K562 (cell line): ENCODE results near the gene COL7A1. TPM values are rescaled to one million over a fixed set of nuclear protein-coding genes. Genes with fewer than 3 reads are reported as not detected.
A peak's percentile ranks its signal among the peaks of the same experiment; 100 is the strongest.

Experiments used
- CBX1 ChIP-seq: sonication (generic); IDR thresholded peaks from 2 replicates; pipeline ENCODE4 v1.6.1; 2016; ENCODE audit warnings: antibody characterized with exemption, low read depth, mild to moderate bottlenecking
- CREBBP ChIP-seq: IDR thresholded peaks from one replicate; pipeline ENCODE4 v1.6.1; 2012; ENCODE audit warnings: low read depth, mild to moderate bottlenecking, control low read depth, inconsistent platforms, low read length
- CXXC5 ChIP-seq: fragments of 250-450 bp; sonication (Bioruptor Pico); IDR thresholded peaks from 2 replicates; pipeline ENCODE4 v1.8.0; 2022; ENCODE audit warnings: inconsistent platforms, mild to moderate bottlenecking, moderate library complexity
- ESRRB ChIP-seq: fragments of 250-450 bp; sonication (Bioruptor Pico); IDR thresholded peaks from 2 replicates; pipeline ENCODE4 v1.5.0; 2020; ENCODE audit warnings: mild to moderate bottlenecking, moderate library complexity, borderline replicate concordance
- KLF16 ChIP-seq: IDR thresholded peaks from 2 replicates; pipeline ENCODE4 v1.6.1; 2016; ENCODE audit warnings: antibody characterized with exemption
- NELFE ChIP-seq: IDR thresholded peaks from 2 replicates; pipeline ENCODE4 v1.6.1; 2011; ENCODE audit warnings: mild to moderate bottlenecking; ENCODE audit not compliant: insufficient read depth, insufficient read length
- NFATC3 ChIP-seq: fragments of 450-650 bp; IDR thresholded peaks from 2 replicates; pipeline ENCODE4 v1.6.1; 2017; ENCODE audit warnings: mild to moderate bottlenecking
- POLR3A ChIP-seq: IDR thresholded peaks from 2 replicates; pipeline ENCODE4 v1.6.1; 2011; ENCODE audit warnings: borderline replicate concordance, mild to moderate bottlenecking, moderate library complexity; ENCODE audit not compliant: insufficient read length, insufficient read depth; ENCODE audit errors: extremely low read depth
- RUNX1 ChIP-seq: sonication (generic); IDR thresholded peaks from 2 replicates; pipeline ENCODE4 v1.6.1; 2016; ENCODE audit warnings: antibody characterized with exemption, low read depth
- TRIM28 ChIP-seq: fragments of 450-650 bp; IDR thresholded peaks from 2 replicates; pipeline ENCODE4 v1.6.1; 2017
- ZC3H4 ChIP-seq: sonication (generic); formaldehyde crosslinking; IDR thresholded peaks from 2 replicates; pipeline ENCODE4 v1.9.0; 2021; ENCODE audit warnings: missing genetic modification reagents, borderline replicate concordance
- ZNF253 ChIP-seq: fragments of 250-450 bp; sonication (Bioruptor Pico); conservative IDR thresholded peaks from 2 replicates; pipeline ENCODE4 v1.6.1; 2021; ENCODE audit warnings: mild to moderate bottlenecking
- ZNF316 ChIP-seq: fragments of 450-650 bp; IDR thresholded peaks from 2 replicates; pipeline ENCODE4 v1.6.1; 2016
- ZNF408 ChIP-seq: fragments of 250-450 bp; sonication (Bioruptor Pico); IDR thresholded peaks from 2 replicates; pipeline ENCODE4 v1.4.0; 2020; ENCODE audit warnings: low read depth, mild to moderate bottlenecking, moderate library complexity
- ZNF507 ChIP-seq: conservative IDR thresholded peaks from 2 replicates; pipeline ENCODE4 v1.6.1; 2017; ENCODE audit warnings: missing genetic modification characterization, missing compliant biosample characterization
- ZNF551 ChIP-seq: fragments of 250-450 bp; sonication (Bioruptor Pico); IDR thresholded peaks from 2 replicates; pipeline ENCODE4 v1.5.0; 2021; ENCODE audit warnings: mild to moderate bottlenecking, moderate library complexity
- ZNF583 ChIP-seq: fragments of 250-450 bp; sonication (Bioruptor Pico); IDR thresholded peaks from 2 replicates; pipeline ENCODE4 v1.4.0; 2020
- ZNF586 ChIP-seq: fragments of 450-650 bp; formaldehyde crosslinking; conservative IDR thresholded peaks from 2 replicates; pipeline ENCODE4 v1.4.0; 2020; ENCODE audit warnings: mild to moderate bottlenecking, moderate library complexity
- ZZZ3 ChIP-seq: fragments of 450-650 bp; IDR thresholded peaks from 2 replicates; pipeline ENCODE4 v1.6.1; 2016; ENCODE audit warnings: antibody characterized with exemption, mild to moderate bottlenecking, moderate library complexity
- polyA plus RNA-seq, 8 experiments: library from polyadenylated mRNA; depleted of rRNA in 4 of 8; stranded (reverse) in 5 of 8; unstranded in 3 of 8; fragments of >200 nt; fragmentation: Nextera tagmentation in 2 of 8; fragmentation: Illumina TruSeq in 1 of 8; extraction: Ambion mirVana in 2 of 8; extraction: Trizol in 1 of 8; gene quantifications; 2 replicates each; pipeline versions ENCODE4 v1.2.1 to v1.2.3, GENCODE V29; 2011 to 2014; ENCODE audit warnings: inconsistent platforms in 1 of 8, missing spikeins in 1 of 8
- total RNA-seq, 7 experiments: library from RNA; depleted of rRNA in 6 of 7; stranded (reverse); fragments of >200 nt in 6 of 7; fragmentation: Illumina TruSeq in 2 of 7; extraction: Trizol in 2 of 7; gene quantifications; 2 replicates each; pipeline versions ENCODE4 v1.2.1 to v1.2.3, GENCODE V29; 2011 to 2021; ENCODE audit warnings: low replicate concordance in 1 of 7
- TF ChIP-seq, protein P1 (sequence below): fragments of 200-400 bp; formaldehyde crosslinking; IDR thresholded peaks from 2 replicates; pipeline ENCODE4 v1.6.1; 2017; ENCODE audit warnings: mild to moderate bottlenecking, low read depth, low read length, moderate library complexity
- TF ChIP-seq, protein P2 (sequence below): sonication (generic); formaldehyde crosslinking; IDR thresholded peaks from 2 replicates; pipeline ENCODE4 v1.8.1; 2022; ENCODE audit warnings: missing genetic modification reagents
- TF ChIP-seq, protein P3 (sequence below): fragments of 450-650 bp; IDR thresholded peaks from 2 replicates; pipeline ENCODE4 v1.6.1; 2016; ENCODE audit warnings: low read depth, mild to moderate bottlenecking, moderate library complexity
- TF ChIP-seq, protein P4 (sequence below): conservative IDR thresholded peaks from 2 replicates; pipeline ENCODE4 v1.6.1; 2011; ENCODE audit warnings: low read depth, mild to moderate bottlenecking, low read length; ENCODE audit not compliant: control insufficient read depth
- TF ChIP-seq, protein P5 (sequence below): fragments of 450-650 bp; formaldehyde crosslinking; conservative IDR thresholded peaks from 2 replicates; pipeline ENCODE4 v1.4.0; 2022; ENCODE audit warnings: mild to moderate bottlenecking, missing genetic modification characterization

Gene COL7A1
- total and polyA plus RNA-seq, 9 of the 15 experiments (the other 6 are each of a cell fraction or from before 2014, with no cell fraction given) = 0.09 to 0.66 (median 0.35) TPM; not detected in 3

DNA sequence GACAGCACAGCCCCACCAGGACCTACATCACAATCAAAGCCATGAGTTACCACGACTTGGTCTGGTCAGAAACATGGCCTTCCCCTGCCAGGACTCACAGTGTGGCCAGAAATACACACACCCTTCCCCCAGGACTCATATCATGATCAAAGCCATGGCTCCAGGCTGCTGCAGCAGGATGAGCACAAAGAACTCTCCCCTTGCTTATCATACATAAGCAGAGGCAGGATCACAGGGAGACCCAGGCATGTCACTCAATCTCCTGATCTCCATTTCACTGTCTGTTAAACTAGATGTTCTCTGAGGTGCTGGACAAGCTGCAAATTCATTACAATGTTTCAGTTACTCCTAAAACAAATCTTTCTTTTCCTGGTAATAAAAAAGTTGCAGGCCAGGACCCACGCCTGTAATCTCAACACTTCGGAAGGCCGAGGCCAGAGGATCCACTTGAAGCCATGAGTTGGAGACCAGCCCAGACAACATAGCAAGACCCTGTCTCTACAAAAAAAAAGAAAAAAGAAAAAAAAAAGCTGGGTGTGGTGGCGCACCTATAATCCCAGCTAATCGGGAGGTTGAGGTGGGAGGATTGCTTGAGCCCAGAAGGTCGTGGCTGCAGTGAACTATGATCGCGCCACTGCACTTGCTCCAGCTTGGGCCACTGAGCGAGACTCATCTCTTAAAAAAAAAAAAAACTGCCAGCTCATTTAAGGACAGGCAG is 39.7 kb downstream of the COL7A1 start (continued):
- TF ChIP-seq, protein P1, sequence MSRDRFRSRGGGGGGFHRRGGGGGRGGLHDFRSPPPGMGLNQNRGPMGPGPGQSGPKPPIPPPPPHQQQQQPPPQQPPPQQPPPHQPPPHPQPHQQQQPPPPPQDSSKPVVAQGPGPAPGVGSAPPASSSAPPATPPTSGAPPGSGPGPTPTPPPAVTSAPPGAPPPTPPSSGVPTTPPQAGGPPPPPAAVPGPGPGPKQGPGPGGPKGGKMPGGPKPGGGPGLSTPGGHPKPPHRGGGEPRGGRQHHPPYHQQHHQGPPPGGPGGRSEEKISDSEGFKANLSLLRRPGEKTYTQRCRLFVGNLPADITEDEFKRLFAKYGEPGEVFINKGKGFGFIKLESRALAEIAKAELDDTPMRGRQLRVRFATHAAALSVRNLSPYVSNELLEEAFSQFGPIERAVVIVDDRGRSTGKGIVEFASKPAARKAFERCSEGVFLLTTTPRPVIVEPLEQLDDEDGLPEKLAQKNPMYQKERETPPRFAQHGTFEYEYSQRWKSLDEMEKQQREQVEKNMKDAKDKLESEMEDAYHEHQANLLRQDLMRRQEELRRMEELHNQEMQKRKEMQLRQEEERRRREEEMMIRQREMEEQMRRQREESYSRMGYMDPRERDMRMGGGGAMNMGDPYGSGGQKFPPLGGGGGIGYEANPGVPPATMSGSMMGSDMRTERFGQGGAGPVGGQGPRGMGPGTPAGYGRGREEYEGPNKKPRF = no peak
- TF ChIP-seq ZNF408 (CRISPR knock-in tag) = no peak
- no peak for TF ChIP-seq ZNF583 (CRISPR knock-in tag)
- no peak for TF ChIP-seq ZNF551 (CRISPR knock-in tag)
- TF ChIP-seq, protein P2, sequence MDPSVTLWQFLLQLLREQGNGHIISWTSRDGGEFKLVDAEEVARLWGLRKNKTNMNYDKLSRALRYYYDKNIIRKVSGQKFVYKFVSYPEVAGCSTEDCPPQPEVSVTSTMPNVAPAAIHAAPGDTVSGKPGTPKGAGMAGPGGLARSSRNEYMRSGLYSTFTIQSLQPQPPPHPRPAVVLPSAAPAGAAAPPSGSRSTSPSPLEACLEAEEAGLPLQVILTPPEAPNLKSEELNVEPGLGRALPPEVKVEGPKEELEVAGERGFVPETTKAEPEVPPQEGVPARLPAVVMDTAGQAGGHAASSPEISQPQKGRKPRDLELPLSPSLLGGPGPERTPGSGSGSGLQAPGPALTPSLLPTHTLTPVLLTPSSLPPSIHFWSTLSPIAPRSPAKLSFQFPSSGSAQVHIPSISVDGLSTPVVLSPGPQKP (CRISPR knock-in tag) = no peak
- peak; percentile 66; the same call in 1 of the 2 replicates for TF ChIP-seq KLF16
- TF ChIP-seq CXXC5 = no peak
- TF ChIP-seq ZZZ3 = no peak
- TF ChIP-seq ESRRB (CRISPR knock-in tag) = no peak
- TF ChIP-seq POLR3A = no peak
- no peak; the same call in 1 of the 2 replicates for TF ChIP-seq ZNF316
- no peak for TF ChIP-seq TRIM28
- TF ChIP-seq NFATC3 = no peak
- TF ChIP-seq ZNF586 = no peak
- TF ChIP-seq ZC3H4 (CRISPR knock-in tag) = no peak
- no peak for TF ChIP-seq NELFE
- TF ChIP-seq, protein P3, sequence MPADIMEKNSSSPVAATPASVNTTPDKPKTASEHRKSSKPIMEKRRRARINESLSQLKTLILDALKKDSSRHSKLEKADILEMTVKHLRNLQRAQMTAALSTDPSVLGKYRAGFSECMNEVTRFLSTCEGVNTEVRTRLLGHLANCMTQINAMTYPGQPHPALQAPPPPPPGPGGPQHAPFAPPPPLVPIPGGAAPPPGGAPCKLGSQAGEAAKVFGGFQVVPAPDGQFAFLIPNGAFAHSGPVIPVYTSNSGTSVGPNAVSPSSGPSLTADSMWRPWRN = no peak
- TF ChIP-seq, protein P4, sequence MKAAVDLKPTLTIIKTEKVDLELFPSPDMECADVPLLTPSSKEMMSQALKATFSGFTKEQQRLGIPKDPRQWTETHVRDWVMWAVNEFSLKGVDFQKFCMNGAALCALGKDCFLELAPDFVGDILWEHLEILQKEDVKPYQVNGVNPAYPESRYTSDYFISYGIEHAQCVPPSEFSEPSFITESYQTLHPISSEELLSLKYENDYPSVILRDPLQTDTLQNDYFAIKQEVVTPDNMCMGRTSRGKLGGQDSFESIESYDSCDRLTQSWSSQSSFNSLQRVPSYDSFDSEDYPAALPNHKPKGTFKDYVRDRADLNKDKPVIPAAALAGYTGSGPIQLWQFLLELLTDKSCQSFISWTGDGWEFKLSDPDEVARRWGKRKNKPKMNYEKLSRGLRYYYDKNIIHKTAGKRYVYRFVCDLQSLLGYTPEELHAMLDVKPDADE = no peak
- no peak for TF ChIP-seq CREBBP
- TF ChIP-seq ZNF507 = no peak
- no peak for TF ChIP-seq CBX1
- TF ChIP-seq RUNX1 = no peak
- no peak for TF ChIP-seq ZNF253 (CRISPR knock-in tag)
- TF ChIP-seq, protein P5, sequence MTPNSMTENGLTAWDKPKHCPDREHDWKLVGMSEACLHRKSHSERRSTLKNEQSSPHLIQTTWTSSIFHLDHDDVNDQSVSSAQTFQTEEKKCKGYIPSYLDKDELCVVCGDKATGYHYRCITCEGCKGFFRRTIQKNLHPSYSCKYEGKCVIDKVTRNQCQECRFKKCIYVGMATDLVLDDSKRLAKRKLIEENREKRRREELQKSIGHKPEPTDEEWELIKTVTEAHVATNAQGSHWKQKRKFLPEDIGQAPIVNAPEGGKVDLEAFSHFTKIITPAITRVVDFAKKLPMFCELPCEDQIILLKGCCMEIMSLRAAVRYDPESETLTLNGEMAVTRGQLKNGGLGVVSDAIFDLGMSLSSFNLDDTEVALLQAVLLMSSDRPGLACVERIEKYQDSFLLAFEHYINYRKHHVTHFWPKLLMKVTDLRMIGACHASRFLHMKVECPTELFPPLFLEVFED (CRISPR knock-in tag) = no peak
